CD14-positive monocyte (primary cell): ENCODE data around the gene VEGFC. TPM values are rescaled to one million over a fixed set of nuclear protein-coding genes. Genes with fewer than 3 reads are reported as not detected.

ENCODE experiments used
- DNase-seq, 3 donors: peaks; one replicate each; pipeline ENCODE4 v3.0.0-alpha.2; 2011 to 2022
- H2AFZ ChIP-seq: 2 replicates; pipeline ENCODE4 v1.6.0; 2012; ENCODE audit warnings: mild to moderate bottlenecking, low read depth, low read length, inconsistent platforms; ENCODE audit not compliant: insufficient read depth, poor library complexity, severe bottlenecking
- H3K27ac ChIP-seq, 2 donors: 1 replicate in 1 of 2; 2 replicates in 1 of 2; pipeline ENCODE4 v1.5.1; 2012 to 2013; ENCODE audit warnings: low read length in 2 of 2, control low read depth in 1 of 2, inconsistent platforms in 1 of 2, low read depth in 1 of 2, mild to moderate bottlenecking in 1 of 2
- H3K27me3 ChIP-seq, 2 donors: one replicate each; pipeline versions ENCODE4 v1.6.0 to v1.6.1; 2011 to 2013; ENCODE audit warnings: low read length in 2 of 2; ENCODE audit not compliant: control insufficient read depth in 2 of 2, insufficient read depth in 2 of 2
- H3K36me3 ChIP-seq, 2 donors: replicated peaks in 1 of 2; 1 replicate in 1 of 2; 2 replicates in 1 of 2; pipeline versions ENCODE4 v1.5.1 to v1.6.1; 2012 to 2013; ENCODE audit warnings: low read length in 2 of 2, control low read depth in 1 of 2, inconsistent platforms in 1 of 2, mild to moderate bottlenecking in 1 of 2; ENCODE audit not compliant: insufficient read depth in 2 of 2, control insufficient read depth in 1 of 2
- H3K4me1 ChIP-seq, 2 donors: 1 replicate in 1 of 2; 2 replicates in 1 of 2; pipeline versions ENCODE4 v1.5.1 to v1.6.1; 2012 to 2013; ENCODE audit warnings: low read length in 2 of 2, control low read depth in 1 of 2, inconsistent platforms in 1 of 2, mild to moderate bottlenecking in 1 of 2, moderate library complexity in 1 of 2; ENCODE audit not compliant: insufficient read depth in 2 of 2, control insufficient read depth in 1 of 2
- H3K4me2 ChIP-seq: replicated peaks from 2 replicates; pipeline ENCODE3; 2012; ENCODE audit warnings: low read length, moderate library complexity, mild to moderate bottlenecking; ENCODE audit not compliant: poor library complexity, severe bottlenecking; ENCODE audit errors: extremely low read depth
- H3K4me3 ChIP-seq, 3 experiments: fragments of 200-600 bp in 1 of 3; sonication (generic) in 1 of 3; replicated peaks in 1 of 3; 1 replicate in 2 of 3; 2 replicates in 1 of 3; pipeline ENCODE4 v1.5.1; 2011 to 2013; ENCODE audit warnings: low read length in 3 of 3, mild to moderate bottlenecking in 3 of 3, control low read depth in 2 of 3, low read depth in 2 of 3, inconsistent platforms in 1 of 3, moderate library complexity in 1 of 3
- H3K79me2 ChIP-seq: 2 replicates; pipeline ENCODE4 v1.6.0; 2012; ENCODE audit warnings: mild to moderate bottlenecking, control low read depth, inconsistent platforms, low read length, moderate library complexity; ENCODE audit not compliant: insufficient read depth
- H3K9ac ChIP-seq: 2 replicates; pipeline ENCODE4 v1.6.0; 2017; ENCODE audit warnings: low read length, mild to moderate bottlenecking; ENCODE audit not compliant: insufficient read depth, poor library complexity, severe bottlenecking
- H3K9me3 ChIP-seq, 2 donors: replicated peaks in 1 of 2; 1 replicate in 1 of 2; 2 replicates in 1 of 2; pipeline versions ENCODE4 v1.5.1 to v1.6.1; 2012 to 2013; ENCODE audit warnings: low read length in 2 of 2, control low read depth in 1 of 2; ENCODE audit not compliant: control insufficient read depth in 1 of 2, insufficient read depth in 1 of 2
- H4K20me1 ChIP-seq: 2 replicates; pipeline ENCODE4 v1.6.0; 2012; ENCODE audit warnings: mild to moderate bottlenecking, low read length, control low read depth, moderate library complexity; ENCODE audit not compliant: insufficient read depth
- H3K27ac Mint-ChIP-seq, 7 donors: one replicate each; pipeline ENCODE4 v1.8.0; 2020; ENCODE audit warnings: mild to moderate bottlenecking in 7 of 7, mixed read lengths in 7 of 7, moderate library complexity in 6 of 7, inconsistent platforms in 2 of 7
- H3K27me3 Mint-ChIP-seq, 3 donors: one replicate each; pipeline ENCODE4 v1.8.0; 2021 to 2022; ENCODE audit warnings: low read depth in 3 of 3, mild to moderate bottlenecking in 3 of 3, mixed read lengths in 3 of 3, moderate library complexity in 3 of 3, inconsistent platforms in 1 of 3
- H3K36me3 Mint-ChIP-seq, 2 donors: one replicate each; pipeline ENCODE4 v1.8.0; 2020; ENCODE audit warnings: mixed read lengths in 2 of 2, inconsistent platforms in 1 of 2, mild to moderate bottlenecking in 1 of 2
- H3K4me1 Mint-ChIP-seq: one replicate; pipeline ENCODE4 v1.8.0; 2020; ENCODE audit warnings: mild to moderate bottlenecking, mixed read lengths
- H3K4me3 Mint-ChIP-seq, 2 donors: one replicate each; pipeline ENCODE4 v1.8.0; 2020; ENCODE audit warnings: mild to moderate bottlenecking in 2 of 2, mixed read lengths in 2 of 2, moderate library complexity in 1 of 2
- H3K9me3 Mint-ChIP-seq, 7 donors: one replicate each; pipeline ENCODE4 v1.8.0; 2020 to 2022; ENCODE audit warnings: mixed read lengths in 7 of 7, mild to moderate bottlenecking in 6 of 7, moderate library complexity in 6 of 7, inconsistent platforms in 2 of 7
- WGBS: methylation state at CpG from one replicate; pipeline ENCODE4 v1.1.5; 2013; ENCODE audit warnings: missing lambda C conversion rate; ENCODE audit not compliant: insufficient coverage; 5-methylcytosine and 5-hydroxymethylcytosine counted together
- intact Hi-C, 2 donors: fragments of 100-400 bp; cut with micrococcal nuclease; formaldehyde crosslinking; loops; one replicate each; pipeline versions ENCODE4 v1.15.0 to v1.15.1; 2023
- polyA plus RNA-seq, 3 donors: library from polyadenylated mRNA; depleted of rRNA in 1 of 3; unstranded in 2 of 3; stranded (reverse) in 1 of 3; fragments of 300-500 nt in 2 of 3; fragments of >200 nt in 1 of 3; fragmentation: Illumina TruSeq in 2 of 3; gene quantifications; 1 replicate in 2 of 3; 2 replicates in 1 of 3; pipeline ENCODE4 v1.2.3, GENCODE V29; 2012 to 2021
- TF ChIP-seq, protein P1 (sequence below): fragments of 200-600 bp; IDR thresholded peaks from one replicate; pipeline ENCODE4 v1.8.0; 2022; ENCODE audit warnings: antibody characterized with exemption, mild to moderate bottlenecking

The VEGFC gene
- polyA plus RNA-seq, 3 donors = not detected

DNA sequence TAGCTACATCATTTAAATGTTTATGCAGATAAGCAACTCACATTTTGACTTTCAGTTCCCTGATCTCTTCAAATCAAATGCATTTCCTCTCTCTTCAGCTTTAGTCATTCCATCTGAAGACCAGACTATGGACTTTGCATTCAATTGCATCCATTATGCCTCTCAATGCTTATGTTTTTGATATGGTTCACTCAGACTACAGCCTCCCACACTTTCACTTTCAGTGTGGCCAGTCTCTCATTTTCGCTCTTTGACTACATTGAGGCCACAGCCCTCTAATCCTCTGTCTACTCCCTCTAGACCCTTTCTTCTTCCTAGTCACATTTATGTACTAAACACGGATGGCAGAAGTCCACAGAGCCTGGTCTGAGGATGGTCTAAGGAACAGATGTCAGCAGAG lies 24.5 kb upstream of the VEGFC start:
- no peaks in the 10 kb centered on the region for H3K79me2 ChIP-seq
- H3K36me3 ChIP-seq = no peaks in the 10 kb centered on the region
- no peaks in the 10 kb centered on the region for H4K20me1 ChIP-seq
- H3K27me3 ChIP-seq = no peaks in the 10 kb centered on the region
- Mint-ChIP-seq H3K9me3 (peaks cover 0 to 2% (median 0%) of the 10 kb centered on the region in 7 donors), H3K4me3 (no peak overlapping the region), H3K27ac (no peak overlapping the region), H3K27me3 (peaks cover 0 to 2% (median 0%) of the 10 kb centered on the region in 3 donors), H3K36me3 (no peaks in the 10 kb centered on the region), H3K4me1 (no peaks in the 10 kb centered on the region)
- no peak overlapping the region for H3K27ac ChIP-seq
- no peaks in the 10 kb centered on the region for H3K9me3 ChIP-seq
- intact Hi-C loops = no loop called here
- TF ChIP-seq, protein P1, sequence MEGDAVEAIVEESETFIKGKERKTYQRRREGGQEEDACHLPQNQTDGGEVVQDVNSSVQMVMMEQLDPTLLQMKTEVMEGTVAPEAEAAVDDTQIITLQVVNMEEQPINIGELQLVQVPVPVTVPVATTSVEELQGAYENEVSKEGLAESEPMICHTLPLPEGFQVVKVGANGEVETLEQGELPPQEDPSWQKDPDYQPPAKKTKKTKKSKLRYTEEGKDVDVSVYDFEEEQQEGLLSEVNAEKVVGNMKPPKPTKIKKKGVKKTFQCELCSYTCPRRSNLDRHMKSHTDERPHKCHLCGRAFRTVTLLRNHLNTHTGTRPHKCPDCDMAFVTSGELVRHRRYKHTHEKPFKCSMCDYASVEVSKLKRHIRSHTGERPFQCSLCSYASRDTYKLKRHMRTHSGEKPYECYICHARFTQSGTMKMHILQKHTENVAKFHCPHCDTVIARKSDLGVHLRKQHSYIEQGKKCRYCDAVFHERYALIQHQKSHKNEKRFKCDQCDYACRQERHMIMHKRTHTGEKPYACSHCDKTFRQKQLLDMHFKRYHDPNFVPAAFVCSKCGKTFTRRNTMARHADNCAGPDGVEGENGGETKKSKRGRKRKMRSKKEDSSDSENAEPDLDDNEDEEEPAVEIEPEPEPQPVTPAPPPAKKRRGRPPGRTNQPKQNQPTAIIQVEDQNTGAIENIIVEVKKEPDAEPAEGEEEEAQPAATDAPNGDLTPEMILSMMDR = no peak
- no CpG with 5 or more reads among the region's 2 CpGs for whole genome bisulfite sequencing
- no peak overlapping the region for H3K9ac ChIP-seq
- no peak overlapping the region for H2AFZ ChIP-seq
- no peak for DNase-seq
- no peaks in the 10 kb centered on the region for H3K4me1 ChIP-seq
- no peak overlapping the region for H3K4me2 ChIP-seq
- H3K4me3 ChIP-seq = no peak overlapping the region

DNA sequence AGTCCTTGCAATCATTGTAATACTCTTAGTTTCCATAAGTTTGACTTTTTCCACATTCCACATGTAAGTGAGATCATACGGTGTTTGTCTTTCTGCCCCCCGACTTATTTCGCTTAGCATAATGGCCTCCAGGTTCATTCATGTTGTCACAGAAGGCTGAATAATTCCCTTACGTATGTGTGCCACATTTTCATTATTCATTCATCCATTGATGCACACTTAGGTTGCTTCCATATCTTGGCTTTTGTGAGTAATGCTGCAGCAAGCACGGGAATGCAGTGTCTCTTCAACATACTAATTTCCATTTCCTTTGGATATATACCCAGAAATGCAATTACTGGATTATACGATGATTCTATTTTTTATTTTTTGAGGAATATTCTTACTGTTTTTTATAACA lies 22.0 kb upstream of the VEGFC start:
- intact Hi-C loops = no loop called here
- no peak overlapping the region for H2AFZ ChIP-seq
- no peak overlapping the region for H3K4me2 ChIP-seq
- H3K4me1 ChIP-seq = no peaks in the 10 kb centered on the region
- H3K27me3 ChIP-seq = no peaks in the 10 kb centered on the region
- DNase-seq = no peak
- no peaks in the 10 kb centered on the region for H3K79me2 ChIP-seq
- H3K4me1 Mint-ChIP-seq = no peaks in the 10 kb centered on the region
- no peaks in the 10 kb centered on the region for H4K20me1 ChIP-seq
- peaks cover 0 to 2% (median 0%) of the 10 kb centered on the region in 7 donors for H3K9me3 Mint-ChIP-seq
- H3K9me3 ChIP-seq = no peaks in the 10 kb centered on the region
- H3K4me3 ChIP-seq = no peak overlapping the region
- no peaks in the 10 kb centered on the region for H3K36me3 Mint-ChIP-seq
- TF ChIP-seq, protein P1 = no peak
- peaks cover 0 to 2% (median 0%) of the 10 kb centered on the region in 3 donors for H3K27me3 Mint-ChIP-seq
- no peak overlapping the region for H3K9ac ChIP-seq
- no peaks in the 10 kb centered on the region for H3K36me3 ChIP-seq
- no peak overlapping the region for H3K27ac Mint-ChIP-seq
- H3K27ac ChIP-seq = no peak overlapping the region
- H3K4me3 Mint-ChIP-seq = no peak overlapping the region
- 83% methylated on average over 3 of the region's 6 CpGs for WGBS
